ENCODE measurements around the gene ERCC4. TPM values are rescaled to one million over a fixed set of nuclear protein-coding genes. Genes with fewer than 3 reads are reported as not detected.

The ERCC4 gene
- polyA plus RNA-seq, 1 donor from 2014 or later, result 15.9 TPM

DNA sequence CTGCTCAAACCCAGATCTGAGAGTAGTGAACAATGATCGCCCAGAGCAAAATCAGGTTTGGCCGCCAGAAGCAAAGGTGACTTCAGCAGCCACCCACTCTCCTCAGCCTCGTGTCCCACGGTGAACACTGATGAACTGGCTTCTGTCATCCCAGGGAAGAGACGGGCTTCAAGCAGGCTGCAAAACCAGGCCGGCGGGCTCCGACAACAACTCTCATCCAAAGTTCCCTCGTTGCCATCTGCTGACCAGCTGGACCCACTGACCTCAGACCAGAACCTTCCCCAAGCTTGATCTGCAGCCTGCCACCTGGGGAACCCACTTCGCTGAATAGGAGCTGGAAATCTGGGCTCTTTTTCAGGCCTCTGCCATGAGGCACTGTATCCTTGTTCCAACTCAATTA, 81.6 kb downstream of the ERCC4 start:
- H3K4me1 Mint-ChIP-seq, result peaks cover 27 to 37% (median 29%) of the 10 kb centered on the region in 3 donors
- no peak overlapping the region for H3K27ac Mint-ChIP-seq
- no peaks in the 10 kb centered on the region for H3K36me3 Mint-ChIP-seq
- H3K4me3 Mint-ChIP-seq, result no peak overlapping the region
- H3K27me3 Mint-ChIP-seq, result no peaks in the 10 kb centered on the region
- no peaks in the 10 kb centered on the region for H3K9me3 Mint-ChIP-seq

Other genes with a start within 250 kb of the ERCC4 start
- 6.6 TPM for gene MRTFB, start 151.2 kb downstream of the ERCC4 start, polyA plus RNA-seq

All from IgD-negative memory B cell (primary cell).